ENCODE results near the gene IL1B. TPM values are rescaled to one million over a fixed set of nuclear protein-coding genes. Genes with fewer than 3 reads are reported as not detected.

IL1B gene
- total and polyA plus RNA-seq, 2 donors (not counting 1 experiment from before 2014, with no cell fraction given), result 0.20 to 13.1 TPM

- H3K27me3 Mint-ChIP-seq, result no peaks in the 10 kb centered on the region
- ATAC-seq (ENCODE audit: low read depth) (no peak), DNase-seq (no peak)
- H3K9me3 Mint-ChIP-seq (ENCODE audit: insufficient read depth), result peaks cover 6% of the 10 kb centered on the region
- H3K27ac Mint-ChIP-seq, result no peak overlapping the region
- no peak overlapping the region for H2AFZ ChIP-seq (ENCODE audit: insufficient read depth, low read depth, low read length, poor library complexity, severe bottlenecking)
- no peak overlapping the region for H3K9ac ChIP-seq (ENCODE audit: low read length)
- CTCF ChIA-PET, result no interaction called here
- WGBS (ENCODE audit: insufficient coverage), result 100% methylated on average over 1 of the region's 3 CpGs
- H3K9me3 ChIP-seq (ENCODE audit: control extremely low read depth in 1 of 3, control insufficient read depth in 2 of 3, insufficient read depth in 1 of 3, low read length in 2 of 3), result peaks cover 0 to 4% (median 2%) of the 10 kb centered on the region in 3 donors
- no peaks in the 10 kb centered on the region for H3K79me2 ChIP-seq (ENCODE audit: control insufficient read depth, insufficient read depth, low read length)
- peaks cover 9 to 14% of the 10 kb centered on the region in 2 donors for H3K4me1 ChIP-seq (ENCODE audit: control insufficient read depth in 2 of 2, insufficient read depth in 2 of 2, low read length in 2 of 2)
- H3K4me3 Mint-ChIP-seq, result no peak overlapping the region
- no peak overlapping the region for H3K4me3 ChIP-seq (ENCODE audit: control extremely low read depth in 1 of 5, extremely low read depth in 1 of 5, insufficient read depth in 1 of 5, low read depth in 2 of 5, low read length in 4 of 5)
- no peak overlapping the region for H3K4me2 ChIP-seq (replicated peaks; ENCODE audit: low read depth, low read length, poor library complexity, severe bottlenecking)
- peaks cover 18% of the 10 kb centered on the region for H3K4me1 Mint-ChIP-seq
- H3K27ac ChIP-seq (ENCODE audit: low read length in 2 of 2), result no peak overlapping the region
- POLR2A ChIA-PET, result no interaction called here
- intact Hi-C loops (cut with micrococcal nuclease), result no loop called here
- TF ChIP-seq EZH2 (IDR thresholded peaks at IDR 0.05; ENCODE audit: borderline replicate concordance, insufficient read depth, low read depth, low read length, poor library complexity, severe bottlenecking) (no peak), CTCF (IDR thresholded peaks at IDR 0.05) (no peak)
- H3K27me3 ChIP-seq (replicated peaks in 1 of 4; ENCODE audit: control extremely low read depth in 1 of 4, control insufficient read depth in 3 of 4, insufficient read depth in 4 of 4, low read length in 3 of 4), result no peaks in the 10 kb centered on the region
- H4K20me1 ChIP-seq (ENCODE audit: control insufficient read depth, insufficient read depth, low read length, poor library complexity, severe bottlenecking), result no peaks in the 10 kb centered on the region
- no peaks in the 10 kb centered on the region for H3K36me3 ChIP-seq (replicated peaks in 1 of 2; ENCODE audit: control extremely low read depth in 1 of 2, control insufficient read depth in 1 of 2, extremely low read depth in 1 of 2, insufficient read depth in 2 of 2, low read length in 1 of 2)
Observed at GRCh38 chr2:112807233-112807807, 29.3 kb downstream of the IL1B start.

GRCh38 chr2:112805542-112805941, 31.0 kb downstream of the IL1B start:
- peak overlapping the region; percentile 24 for H3K4me3 Mint-ChIP-seq
- Histone ChIP-seq H3K9me3 (ENCODE audit: control extremely low read depth in 1 of 3, control insufficient read depth in 2 of 3, insufficient read depth in 1 of 3, low read length in 2 of 3) (peaks cover 0 to 4% (median 2%) of the 10 kb centered on the region in 3 donors), H2AFZ (ENCODE audit: insufficient read depth, low read depth, low read length, poor library complexity, severe bottlenecking) (peak overlapping the region; percentile 29), H3K4me3 (ENCODE audit: control extremely low read depth in 1 of 5, extremely low read depth in 1 of 5, insufficient read depth in 1 of 5, low read depth in 2 of 5, low read length in 4 of 5) (no peak overlapping the region), H4K20me1 (ENCODE audit: control insufficient read depth, insufficient read depth, low read length, poor library complexity, severe bottlenecking) (no peaks in the 10 kb centered on the region), H3K27me3 (replicated peaks in 1 of 4; ENCODE audit: control extremely low read depth in 1 of 4, control insufficient read depth in 3 of 4, insufficient read depth in 4 of 4, low read length in 3 of 4) (no peaks in the 10 kb centered on the region), H3K36me3 (replicated peaks in 1 of 2; ENCODE audit: control extremely low read depth in 1 of 2, control insufficient read depth in 1 of 2, extremely low read depth in 1 of 2, insufficient read depth in 2 of 2, low read length in 1 of 2) (no peaks in the 10 kb centered on the region), H3K4me1 (ENCODE audit: control insufficient read depth in 2 of 2, insufficient read depth in 2 of 2, low read length in 2 of 2) (peaks cover 0 to 4% of the 10 kb centered on the region in 2 donors), H3K79me2 (ENCODE audit: control insufficient read depth, insufficient read depth, low read length) (no peaks in the 10 kb centered on the region), H3K9ac (ENCODE audit: low read length) (no peak overlapping the region), H3K4me2 (replicated peaks; ENCODE audit: low read depth, low read length, poor library complexity, severe bottlenecking) (peak overlapping the region; percentile 18), H3K27ac (ENCODE audit: low read length in 2 of 2) (no peak overlapping the region)
- no peaks in the 10 kb centered on the region for H3K27me3 Mint-ChIP-seq
- peaks cover 6% of the 10 kb centered on the region for H3K9me3 Mint-ChIP-seq (ENCODE audit: insufficient read depth)
- intact Hi-C loops (cut with micrococcal nuclease), result no loop called here
- peak overlapping the region; percentile 51 for H3K27ac Mint-ChIP-seq
- ChIA-PET CTCF (no interaction called here), POLR2A (no interaction called here)
- TF ChIP-seq CTCF (IDR thresholded peaks at IDR 0.05) (no peak), EZH2 (IDR thresholded peaks at IDR 0.05; ENCODE audit: borderline replicate concordance, insufficient read depth, low read depth, low read length, poor library complexity, severe bottlenecking) (no peak)
- DNase-seq (peak; percentile 24), ATAC-seq (ENCODE audit: low read depth) (peak; percentile 36)
- H3K4me1 Mint-ChIP-seq, result peaks cover 6% of the 10 kb centered on the region
- WGBS (ENCODE audit: insufficient coverage), result 72% methylated on average over 9 of the region's 11 CpGs
